Cardiac muscle cell (in vitro differentiated cells and primary cell): ENCODE data around the gene PLAC8. TPM values are rescaled to one million over a fixed set of nuclear protein-coding genes. Genes with fewer than 3 reads are reported as not detected.
"Not testable (repeated sequence)": the region's sequence is repeated elsewhere in the genome, so short reads cannot be mapped to it uniquely, and the experiment has no call there.

Experiments
- DNase-seq, 2 donors: peaks; one replicate each; pipeline versions ENCODE4 v3.0.0 to v3.0.0-alpha.2; 2010 to 2017; ENCODE audit warnings: low read depth in 1 of 2, low spot score in 1 of 2
- H3K27ac ChIP-seq: fragments of 200-600 bp; sonication (generic); 2 replicates; pipeline ENCODE4 v1.5.1; 2016
- H3K27me3 ChIP-seq: fragments of 200-600 bp; sonication (generic); 2 replicates; pipeline ENCODE4 v1.6.0; 2016; ENCODE audit warnings: control low read depth
- H3K36me3 ChIP-seq: fragments of 200-600 bp; sonication (generic); 2 replicates; pipeline ENCODE4 v1.5.1; 2016; ENCODE audit warnings: control low read depth
- H3K4me1 ChIP-seq: fragments of 200-600 bp; sonication (generic); 2 replicates; pipeline ENCODE4 v1.8.1; 2017; ENCODE audit warnings: low read depth, mild to moderate bottlenecking, mixed run types
- H3K4me3 ChIP-seq: fragments of 200-600 bp; sonication (generic); 2 replicates; pipeline ENCODE4 v1.5.1; 2016; ENCODE audit warnings: mild to moderate bottlenecking
- H3K9me3 ChIP-seq: fragments of 200-600 bp; sonication (generic); 2 replicates; pipeline ENCODE4 v1.5.1; 2017; ENCODE audit warnings: low read depth, mild to moderate bottlenecking, control low read depth
- polyA plus RNA-seq: library from polyadenylated mRNA; unstranded; fragments of >200 nt; fragmentation: Nextera tagmentation; extraction: Ambion mirVana; gene quantifications from 2 replicates; pipeline ENCODE4 v1.2.1, GENCODE V29; 2016
- total RNA-seq: library from RNA; depleted of rRNA; stranded (reverse); fragments of >200 nt; gene quantifications from 2 replicates; pipeline ENCODE4 v1.2.3, GENCODE V29; 2016
- TF ChIP-seq, protein P1 (sequence below): IDR thresholded peaks from 2 replicates; pipeline ENCODE4 v1.5.1; 2012; ENCODE audit warnings: low read depth, mild to moderate bottlenecking, low read length

PLAC8 gene
- total and polyA plus RNA-seq, 2 experiments from 2014 or later: 0.21 TPM; not detected in 1

GRCh38 chr4:83112231-83112630 lies 2.3 kb downstream of the PLAC8 start:
- no peak overlapping the region for H3K4me3 ChIP-seq
- TF ChIP-seq, protein P1, sequence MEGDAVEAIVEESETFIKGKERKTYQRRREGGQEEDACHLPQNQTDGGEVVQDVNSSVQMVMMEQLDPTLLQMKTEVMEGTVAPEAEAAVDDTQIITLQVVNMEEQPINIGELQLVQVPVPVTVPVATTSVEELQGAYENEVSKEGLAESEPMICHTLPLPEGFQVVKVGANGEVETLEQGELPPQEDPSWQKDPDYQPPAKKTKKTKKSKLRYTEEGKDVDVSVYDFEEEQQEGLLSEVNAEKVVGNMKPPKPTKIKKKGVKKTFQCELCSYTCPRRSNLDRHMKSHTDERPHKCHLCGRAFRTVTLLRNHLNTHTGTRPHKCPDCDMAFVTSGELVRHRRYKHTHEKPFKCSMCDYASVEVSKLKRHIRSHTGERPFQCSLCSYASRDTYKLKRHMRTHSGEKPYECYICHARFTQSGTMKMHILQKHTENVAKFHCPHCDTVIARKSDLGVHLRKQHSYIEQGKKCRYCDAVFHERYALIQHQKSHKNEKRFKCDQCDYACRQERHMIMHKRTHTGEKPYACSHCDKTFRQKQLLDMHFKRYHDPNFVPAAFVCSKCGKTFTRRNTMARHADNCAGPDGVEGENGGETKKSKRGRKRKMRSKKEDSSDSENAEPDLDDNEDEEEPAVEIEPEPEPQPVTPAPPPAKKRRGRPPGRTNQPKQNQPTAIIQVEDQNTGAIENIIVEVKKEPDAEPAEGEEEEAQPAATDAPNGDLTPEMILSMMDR: no peak
- no peak for DNase-seq
- no peaks in the 10 kb centered on the region for H3K36me3 ChIP-seq
- no peak overlapping the region for H3K27ac ChIP-seq
- peaks cover 14% of the 10 kb centered on the region for H3K27me3 ChIP-seq
- peaks cover 9% of the 10 kb centered on the region for H3K4me1 ChIP-seq
- H3K9me3 ChIP-seq: no peaks in the 10 kb centered on the region

DNA sequence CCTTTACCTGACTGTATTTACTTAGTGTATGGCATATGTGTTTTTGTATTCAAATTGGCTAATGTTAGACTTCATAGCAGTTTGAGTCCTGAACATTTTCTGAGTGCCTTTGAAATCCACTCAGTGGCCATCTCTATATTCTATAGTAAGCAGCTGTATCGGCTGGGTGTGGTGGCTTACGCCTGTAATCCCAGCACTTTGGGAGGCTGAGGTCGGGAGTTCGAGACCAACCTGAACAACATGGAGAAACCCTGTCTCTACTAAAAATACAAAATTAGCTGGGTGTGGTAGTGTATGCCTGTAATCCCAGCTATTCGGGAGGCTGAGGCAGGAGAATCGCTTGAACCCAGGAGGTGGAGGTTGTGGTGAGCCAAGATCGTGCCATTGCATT lies 2.8 kb downstream of the PLAC8 start:
- not testable (repeated sequence) for DNase-seq, H3K4me3 ChIP-seq, H3K36me3 ChIP-seq, H3K27ac ChIP-seq, H3K9me3 ChIP-seq, H3K4me1 ChIP-seq
- H3K27me3 ChIP-seq: peaks cover 14% of the 10 kb centered on the region

- Histone ChIP-seq H3K27ac (no peak overlapping the region), H3K27me3 (peaks cover 14% of the 10 kb centered on the region), H3K9me3 (no peaks in the 10 kb centered on the region), H3K36me3 (no peaks in the 10 kb centered on the region), H3K4me1 (peaks cover 9% of the 10 kb centered on the region), H3K4me3 (no peak overlapping the region)
- TF ChIP-seq, protein P1: no peak
- no peak for DNase-seq
Observed at GRCh38 chr4:83110970-83111750, 3.4 kb downstream of the PLAC8 start.

- Histone ChIP-seq H3K27ac (no peak overlapping the region), H3K4me3 (peak overlapping the region; percentile 41), H3K4me1 (peaks cover 9% of the 10 kb centered on the region), H3K27me3 (peaks cover 14% of the 10 kb centered on the region), H3K36me3 (no peaks in the 10 kb centered on the region), H3K9me3 (no peaks in the 10 kb centered on the region)
- TF ChIP-seq, protein P1: peak; percentile 92
- DNase-seq: peak; percentile 85 to 88
Observed at GRCh38 chr4:83110223-83110945, 4.1 kb downstream of the PLAC8 start.

- TF ChIP-seq, protein P1: no peak
- no peaks in the 10 kb centered on the region for H3K9me3 ChIP-seq
- DNase-seq: peak; percentile 57 to 72
- peak overlapping the region; percentile 41 for H3K4me3 ChIP-seq
- peaks cover 14% of the 10 kb centered on the region for H3K27me3 ChIP-seq
- H3K27ac ChIP-seq: no peak overlapping the region
- H3K4me1 ChIP-seq: peaks cover 3% of the 10 kb centered on the region
- no peaks in the 10 kb centered on the region for H3K36me3 ChIP-seq
Observed at GRCh38 chr4:83109480-83110222, 4.9 kb downstream of the PLAC8 start.
